HL-60 (cell line): ENCODE measurements around the gene PRPF6.

Source experiments
- DNase-seq, 2 experiments: peaks; one replicate each; pipeline ENCODE4 v3.0.0-alpha.2; 2010 to 2020; ENCODE audit warnings: low read depth in 1 of 2, low spot score in 1 of 2
- H3K27ac ChIP-seq: fragments of 250-450 bp; sonication (Bioruptor Pico); replicated peaks from 2 replicates; pipeline ENCODE4 v1.5.1; 2020; ENCODE audit warnings: mild to moderate bottlenecking, moderate library complexity
- H3K27me3 ChIP-seq: fragments of 250-450 bp; sonication (Bioruptor Pico); 2 replicates; pipeline ENCODE4 v1.5.1; 2021; ENCODE audit warnings: mild to moderate bottlenecking, moderate library complexity; ENCODE audit not compliant: insufficient read depth, poor library complexity, severe bottlenecking
- H3K4me3 ChIP-seq: replicated peaks from 2 replicates; pipeline ENCODE4 v1.5.1; 2011; ENCODE audit warnings: mild to moderate bottlenecking, control low read depth, low read length; ENCODE audit not compliant: insufficient read depth
- CTCF ChIP-seq: IDR thresholded peaks from one replicate; pipeline ENCODE4 v1.5.1; 2011; ENCODE audit warnings: low read length, control low read depth, inconsistent platforms; ENCODE audit not compliant: insufficient read depth
- GABPA ChIP-seq: IDR thresholded peaks from 2 replicates; pipeline ENCODE4 v1.6.1; 2012; ENCODE audit warnings: low read depth
- POLR2AphosphoS5 ChIP-seq: IDR thresholded peaks from 2 replicates; pipeline ENCODE4 v1.6.1; 2012; ENCODE audit warnings: low read depth
- REST ChIP-seq: IDR thresholded peaks from 2 replicates; pipeline ENCODE4 v1.6.1; 2012; ENCODE audit warnings: low read depth; ENCODE audit not compliant: insufficient replicate concordance
- SPI1 ChIP-seq: IDR thresholded peaks from 2 replicates; pipeline ENCODE4 v1.6.1; 2012; ENCODE audit warnings: low read depth, mild to moderate bottlenecking, borderline replicate concordance

Gene PRPF6

GRCh38 chr20:63952769-63953168 is 28.2 kb upstream of the PRPF6 start:
- H3K27ac ChIP-seq, result no peak overlapping the region
- H3K4me3 ChIP-seq, result no peak overlapping the region
- H3K27me3 ChIP-seq, result no peaks in the 10 kb centered on the region
- no peak for TF ChIP-seq SPI1
- no peak for TF ChIP-seq POLR2AphosphoS5
- no peak for TF ChIP-seq GABPA
- TF ChIP-seq REST, result no peak
- no peak for TF ChIP-seq CTCF
- no peak for DNase-seq

DNA sequence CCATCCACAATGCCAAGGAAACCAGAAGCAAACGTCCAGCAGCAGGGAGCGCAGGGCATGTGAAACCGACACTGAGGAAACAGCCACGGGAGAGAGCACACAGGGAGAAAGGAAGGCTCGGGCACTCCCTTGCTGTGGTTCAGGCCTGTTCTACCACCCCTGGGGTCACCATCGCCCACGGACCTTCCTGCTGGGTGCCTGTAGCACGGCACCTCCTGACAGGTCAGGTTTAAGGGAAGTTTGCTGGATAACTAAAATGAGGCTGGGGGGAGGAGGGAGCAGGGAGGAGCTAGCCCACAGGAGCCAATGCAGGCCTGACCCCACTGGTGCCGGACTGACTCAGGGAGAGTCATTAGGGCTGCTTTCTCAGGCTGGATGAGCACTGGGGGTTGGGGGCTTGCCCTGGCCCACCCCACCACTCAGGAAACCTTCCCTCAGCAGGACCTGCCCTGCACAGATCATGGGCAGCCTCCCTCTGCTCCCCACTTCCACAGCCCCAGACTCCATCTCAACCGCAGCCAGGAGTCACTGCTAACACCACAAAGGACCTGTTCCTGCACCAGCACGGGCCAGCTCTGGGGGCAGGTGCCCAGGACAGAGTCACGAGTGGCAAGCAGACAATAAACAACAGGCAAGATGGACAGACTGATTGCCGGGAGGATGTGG is 27.0 kb upstream of the PRPF6 start:
- H3K27me3 ChIP-seq, result no peaks in the 10 kb centered on the region
- peak overlapping the region; percentile 92 for H3K4me3 ChIP-seq
- TF ChIP-seq GABPA (no peak), REST (no peak), SPI1 (no peak), CTCF (no peak), POLR2AphosphoS5 (no peak)
- peak overlapping the region; percentile 96 for H3K27ac ChIP-seq
- no peak for DNase-seq

GRCh38 chr20:63955281-63955826 is 25.6 kb upstream of the PRPF6 start:
- no peaks in the 10 kb centered on the region for H3K27me3 ChIP-seq
- DNase-seq, result peak; percentile 41 to 53
- TF ChIP-seq CTCF (no peak), REST (no peak), POLR2AphosphoS5 (no peak), GABPA (no peak), SPI1 (no peak)
- peak overlapping the region; percentile 92 for H3K4me3 ChIP-seq
- peak overlapping the region; percentile 96 for H3K27ac ChIP-seq
